EH (cell line): ENCODE data around the gene ATP8B3.

Experiments
- DNase-seq: peaks from one replicate; pipeline ENCODE4 v3.0.0-alpha.2; 2015; ENCODE audit warnings: low read depth

The ATP8B3 gene

DNA sequence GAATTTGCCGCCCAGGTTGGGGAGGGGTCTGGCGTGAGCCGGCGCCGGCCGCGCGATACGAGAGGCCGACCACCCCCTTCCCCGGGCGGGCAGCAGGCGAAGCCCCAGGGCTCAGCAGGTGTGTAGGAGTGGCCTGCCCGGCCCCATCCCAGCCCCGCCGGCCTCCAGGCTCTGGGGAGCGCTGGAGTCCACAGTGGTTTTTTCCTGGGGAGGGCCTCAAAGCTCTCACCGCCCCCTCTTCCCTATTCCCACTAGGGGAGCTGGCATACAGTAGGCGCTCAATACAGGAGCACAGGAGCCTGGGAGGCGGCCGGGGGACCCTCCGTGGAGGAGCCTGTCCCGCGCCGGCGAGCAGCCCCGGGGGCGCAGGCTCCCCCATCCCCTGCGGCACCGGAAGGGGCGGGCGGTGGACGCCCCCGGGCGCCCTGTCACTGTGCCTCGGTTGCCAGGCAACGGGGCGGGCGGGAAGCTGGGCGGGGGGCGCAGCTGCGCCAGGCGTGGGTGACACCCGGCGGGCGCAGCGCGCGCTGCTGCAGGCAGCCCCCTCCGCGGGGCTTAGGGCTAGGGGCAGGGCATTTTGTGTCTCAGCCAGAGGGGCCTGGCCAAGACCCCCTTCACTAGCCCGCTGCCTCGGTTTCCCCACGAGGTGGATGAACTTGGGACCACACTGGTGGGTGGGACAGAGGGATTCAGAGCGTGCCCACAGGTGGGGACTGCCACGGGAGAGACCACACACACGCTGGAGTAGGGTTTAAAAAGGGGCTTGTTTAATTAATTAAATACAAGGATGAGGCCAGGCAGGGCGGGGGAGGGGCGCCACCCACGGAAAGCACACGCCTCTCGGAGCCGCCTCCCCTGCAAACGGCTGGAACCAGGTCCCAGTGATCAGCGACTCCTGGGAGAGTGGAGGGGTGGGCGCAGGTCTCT is 39.8 kb upstream of the ATP8B3 start:
- DNase-seq = no peak

DNA sequence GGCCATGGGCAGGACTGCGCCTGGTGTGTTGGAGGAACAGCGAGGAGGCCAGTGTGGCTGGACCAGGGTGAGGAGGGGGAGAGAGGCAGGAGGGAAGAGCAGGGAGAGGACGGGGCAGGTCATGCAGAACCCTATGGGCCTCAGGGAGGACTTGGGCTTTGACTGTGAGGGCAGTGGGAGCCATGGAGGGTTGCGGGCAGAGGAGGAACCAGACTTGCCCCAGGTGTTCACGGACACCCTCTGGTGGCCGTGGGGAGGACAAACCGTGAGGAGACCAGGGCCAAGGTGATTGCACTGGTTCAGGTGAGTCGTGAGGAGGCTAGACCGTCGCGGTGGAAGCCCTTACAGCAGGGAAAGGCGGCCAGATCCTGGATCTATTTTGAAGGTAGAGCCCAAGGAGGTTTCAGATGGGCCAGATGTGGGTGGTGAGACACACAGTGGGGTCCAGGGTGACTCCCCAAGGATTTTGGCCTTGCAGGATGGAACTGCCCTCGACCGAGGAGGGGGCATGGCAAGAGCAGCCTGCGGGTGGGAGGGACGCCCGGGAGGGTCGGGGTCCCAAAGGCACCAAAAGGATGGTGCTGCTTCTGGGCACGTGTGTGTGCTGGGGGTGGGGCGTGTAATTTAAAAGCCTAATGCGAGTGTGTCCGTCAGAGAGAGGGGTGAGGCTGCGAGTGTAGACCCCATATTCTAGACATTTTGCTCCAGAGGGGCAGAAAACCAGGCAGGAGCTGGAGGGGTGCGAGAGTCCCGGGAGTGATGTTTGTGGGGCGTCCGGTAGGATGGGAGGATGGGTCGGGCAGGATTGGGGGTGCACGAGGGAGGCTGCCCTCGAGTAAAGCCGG is 39.0 kb upstream of the ATP8B3 start:
- no peak for DNase-seq

DNA sequence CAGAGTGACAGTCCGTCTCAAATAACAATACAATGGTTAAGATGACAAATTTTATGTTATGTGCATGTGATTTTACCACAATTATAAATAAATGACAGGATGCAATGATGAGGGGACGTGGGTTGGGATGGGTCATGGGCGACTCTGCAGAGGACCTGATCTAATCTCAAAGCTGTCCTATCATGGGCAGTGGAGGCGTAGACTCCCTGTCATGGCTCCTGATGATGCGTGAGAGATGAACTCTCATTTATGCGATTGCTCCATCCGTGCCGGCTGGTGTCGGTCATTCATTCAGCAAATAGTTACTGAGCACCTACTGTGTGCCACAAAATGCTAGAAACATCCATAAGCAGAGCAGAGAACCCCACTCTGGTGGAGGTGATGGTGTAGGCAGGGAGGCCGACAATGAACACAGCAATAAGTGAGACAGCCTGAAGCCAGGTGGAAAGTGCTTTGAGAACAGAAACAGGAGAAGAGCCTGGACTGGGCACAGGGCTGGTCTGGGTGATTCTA is 37.9 kb upstream of the ATP8B3 start:
- DNase-seq = no peak

DNA sequence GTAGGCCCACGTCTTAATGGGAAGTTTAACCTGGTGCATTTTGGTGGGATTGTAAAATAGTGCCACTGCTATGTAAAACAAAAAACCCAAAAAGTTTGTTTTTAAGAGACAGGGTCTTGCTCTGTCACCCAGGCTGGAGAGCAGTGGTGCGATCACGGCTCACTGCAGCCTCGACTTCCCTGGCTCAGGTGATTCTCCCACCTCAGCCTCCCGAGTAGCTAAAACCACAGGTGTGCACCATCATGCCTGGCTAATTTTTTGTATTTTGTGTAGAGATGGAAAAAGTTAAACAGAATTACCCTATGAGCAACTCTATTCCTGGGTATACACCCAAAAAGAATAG is 37.0 kb upstream of the ATP8B3 start:
- DNase-seq = no peak

DNA sequence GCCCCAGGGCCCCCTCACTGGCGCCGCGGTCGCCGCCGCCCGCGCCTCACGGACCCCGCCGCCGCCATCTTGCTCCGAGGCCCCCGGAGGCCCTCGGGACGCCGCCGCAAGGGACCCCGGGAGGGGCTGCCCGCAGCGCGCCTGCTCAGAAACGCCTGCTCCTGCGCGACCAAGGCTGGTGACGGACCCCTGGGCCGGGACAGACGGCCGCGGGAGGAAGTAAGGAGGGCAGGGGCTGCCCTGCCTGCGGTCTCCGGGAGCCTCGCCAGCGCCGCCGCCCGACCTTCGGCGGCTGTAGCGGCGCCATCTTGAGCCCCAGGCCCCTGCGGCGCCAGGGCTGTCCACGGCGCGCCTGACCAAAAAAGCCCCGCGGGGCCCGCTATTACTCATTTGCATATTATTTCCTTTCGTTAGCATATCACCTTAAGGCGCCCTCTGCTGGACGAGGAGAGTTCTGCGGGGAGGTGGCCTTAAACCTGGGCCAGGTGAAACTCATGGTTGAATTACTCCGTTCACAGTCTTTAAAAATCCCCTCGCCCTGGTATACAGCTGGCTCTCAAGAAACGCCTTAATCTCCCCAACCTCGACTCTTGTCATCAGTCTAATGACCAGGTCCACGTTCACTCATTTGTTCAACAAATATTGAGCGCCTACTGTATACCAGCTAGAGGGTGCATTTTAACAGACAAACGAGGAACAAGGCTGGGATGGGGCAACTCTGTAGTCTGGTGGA is 36.5 kb upstream of the ATP8B3 start, which contains the start of gene REXO1:
TSS of gene REXO1 (minus strand) at position 85 of the 733 bp plus-strand sequence. CDS start 125 bp downstream, outside the sequence.
- peak; percentile 91 for DNase-seq

DNA sequence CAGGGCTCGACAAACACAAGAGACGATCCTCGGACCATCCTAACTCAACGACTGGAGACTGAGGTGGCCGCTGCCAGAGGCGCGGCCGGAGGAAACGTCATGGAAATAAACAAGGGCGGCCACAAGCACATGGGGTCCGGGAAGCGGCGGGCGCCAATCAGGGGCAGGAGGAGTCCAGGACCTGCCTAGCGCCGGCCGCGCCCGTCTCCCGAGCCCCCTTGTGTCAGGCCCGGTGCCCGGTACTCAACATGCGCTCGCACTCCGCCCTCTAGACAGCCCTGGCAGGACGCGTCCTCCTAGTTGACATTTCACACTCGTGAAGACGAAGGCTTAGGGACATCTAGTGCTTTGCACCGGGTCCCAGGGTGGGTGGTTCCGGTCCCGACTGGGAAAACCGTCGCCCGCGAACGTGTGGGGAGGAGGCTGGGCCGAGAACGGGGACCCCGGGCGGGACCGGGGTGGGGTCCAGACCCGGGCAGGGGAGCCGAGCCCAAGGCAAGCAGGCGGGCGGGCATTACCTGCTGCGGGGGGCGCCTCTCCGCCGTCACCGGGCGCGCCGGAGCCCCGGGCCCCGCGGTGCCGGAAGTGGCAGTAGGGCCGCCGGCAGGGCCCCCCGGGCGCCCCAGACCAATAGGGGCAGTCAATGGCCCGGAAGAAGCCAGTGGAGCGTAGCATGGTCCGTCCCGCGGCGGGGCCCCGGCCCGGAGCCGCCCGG is 35.8 kb upstream of the ATP8B3 start:
- peak; percentile 59 for DNase-seq

DNA sequence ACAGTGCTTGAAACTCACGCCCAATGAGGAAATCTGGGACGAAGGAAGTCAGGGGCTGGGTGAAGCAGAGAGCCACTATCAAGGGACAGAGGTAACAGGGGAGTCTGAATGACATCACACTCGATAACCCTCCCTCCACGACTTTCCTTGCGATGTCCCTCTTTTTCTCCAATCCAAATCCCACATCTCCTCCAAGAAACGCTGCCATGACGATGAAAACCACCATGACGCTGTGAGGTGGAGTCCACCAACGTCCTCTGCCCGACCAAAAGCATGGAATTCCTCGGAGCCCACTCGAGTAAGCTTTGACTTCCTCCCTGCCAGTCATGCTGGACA is 35.2 kb upstream of the ATP8B3 start:
- no peak for DNase-seq

DNA sequence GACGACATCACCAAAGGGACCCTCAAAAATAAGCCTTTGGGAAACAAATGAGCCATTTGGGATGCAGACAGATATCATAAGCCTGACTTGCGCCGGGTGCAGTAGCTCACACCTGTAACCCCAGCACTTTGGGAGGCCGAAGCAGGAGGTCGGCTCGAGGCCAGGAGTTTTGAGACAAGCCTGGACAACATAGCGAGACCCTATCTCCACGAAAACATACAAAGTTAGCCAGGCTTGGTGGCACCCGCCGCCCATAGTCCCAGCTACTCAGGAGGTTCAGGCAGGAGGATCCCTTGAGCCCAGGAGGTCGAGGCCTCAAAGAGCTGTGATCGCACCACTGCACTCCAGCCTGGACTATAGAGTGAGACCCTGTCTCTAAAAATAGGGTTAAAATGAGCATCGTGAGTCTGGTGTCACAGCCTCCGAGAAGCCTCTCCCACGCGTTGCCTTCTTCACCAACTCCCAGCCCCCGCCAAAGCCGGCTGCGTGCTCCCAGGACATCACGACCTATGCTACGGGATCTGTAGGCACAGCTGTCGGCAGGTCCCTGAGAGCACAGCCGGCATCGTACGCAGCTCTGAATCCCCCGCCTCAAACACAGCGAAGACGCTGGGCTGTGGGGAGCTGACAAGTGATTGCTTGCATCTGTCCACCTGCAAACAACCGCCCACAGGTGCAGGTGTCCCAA is 34.6 kb upstream of the ATP8B3 start:
- DNase-seq = no peak

DNA sequence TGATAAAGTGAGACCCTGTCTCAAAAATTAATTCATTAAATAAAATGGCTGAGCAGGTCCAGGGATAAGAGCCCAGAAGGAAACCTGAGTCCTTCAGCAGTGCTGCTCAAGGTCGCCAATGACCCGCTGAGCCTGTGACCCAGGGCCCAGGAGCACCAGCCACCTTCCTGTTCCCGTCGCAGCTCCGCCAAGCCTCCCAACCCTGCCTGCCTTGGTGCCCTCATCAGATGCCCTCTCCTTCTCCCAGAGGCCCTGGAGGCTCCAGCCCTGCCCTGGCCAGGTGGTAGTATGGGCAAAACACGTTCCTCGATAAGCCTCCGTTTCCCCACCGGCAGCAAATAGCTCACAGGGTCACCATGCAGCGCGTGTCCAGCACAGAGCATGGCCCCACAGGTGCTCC is 33.6 kb upstream of the ATP8B3 start:
- no peak for DNase-seq

DNA sequence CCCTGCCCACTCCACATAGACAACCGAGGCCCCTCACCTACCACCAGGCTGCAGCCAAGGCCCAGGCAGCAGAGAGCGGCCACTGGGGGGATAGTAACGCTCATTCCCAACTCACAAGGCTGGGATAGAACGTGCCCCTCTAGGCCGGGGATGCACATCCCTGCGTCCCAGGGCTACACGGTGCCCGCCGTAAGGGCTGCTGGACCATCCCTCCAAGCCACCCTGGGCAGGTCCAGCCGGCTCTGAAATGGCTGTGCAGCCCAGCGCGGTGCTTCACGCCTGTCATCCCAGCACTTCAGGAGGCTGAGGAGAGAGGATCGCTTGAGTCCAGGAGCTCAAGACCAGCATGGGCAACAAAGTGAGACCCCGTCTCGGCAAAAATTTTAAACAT is 33.0 kb upstream of the ATP8B3 start:
- no peak for DNase-seq

DNA sequence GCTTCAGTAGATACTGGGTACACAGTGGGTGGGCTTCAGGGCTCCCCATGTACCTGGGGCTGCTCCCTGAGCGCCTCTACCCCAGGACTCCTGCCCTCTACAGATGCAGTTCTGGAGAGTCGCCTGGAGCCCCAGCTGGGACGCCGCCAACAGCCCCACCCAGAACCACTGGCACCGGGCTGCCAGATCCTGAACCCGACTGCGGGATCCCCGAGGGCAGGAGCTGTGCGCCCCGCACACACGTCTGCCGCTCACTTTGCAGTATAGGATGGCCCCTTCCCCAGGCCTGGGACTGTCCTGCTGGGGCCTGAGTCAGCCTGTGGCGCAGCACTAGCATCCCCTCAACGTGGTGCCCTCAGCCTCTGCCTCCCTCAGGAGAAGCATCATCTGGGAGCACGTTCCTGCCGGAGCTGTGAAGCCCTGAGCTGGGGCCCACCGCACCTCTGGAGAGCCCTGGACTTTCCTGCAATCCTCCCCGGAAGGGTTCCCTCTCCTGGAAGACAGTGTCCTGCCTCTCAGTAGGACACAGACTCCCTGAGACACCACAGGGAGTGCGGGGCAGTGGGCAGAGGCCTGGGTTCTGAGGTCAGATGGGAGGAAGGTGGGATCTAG is 32.5 kb upstream of the ATP8B3 start:
- no peak for DNase-seq

DNA sequence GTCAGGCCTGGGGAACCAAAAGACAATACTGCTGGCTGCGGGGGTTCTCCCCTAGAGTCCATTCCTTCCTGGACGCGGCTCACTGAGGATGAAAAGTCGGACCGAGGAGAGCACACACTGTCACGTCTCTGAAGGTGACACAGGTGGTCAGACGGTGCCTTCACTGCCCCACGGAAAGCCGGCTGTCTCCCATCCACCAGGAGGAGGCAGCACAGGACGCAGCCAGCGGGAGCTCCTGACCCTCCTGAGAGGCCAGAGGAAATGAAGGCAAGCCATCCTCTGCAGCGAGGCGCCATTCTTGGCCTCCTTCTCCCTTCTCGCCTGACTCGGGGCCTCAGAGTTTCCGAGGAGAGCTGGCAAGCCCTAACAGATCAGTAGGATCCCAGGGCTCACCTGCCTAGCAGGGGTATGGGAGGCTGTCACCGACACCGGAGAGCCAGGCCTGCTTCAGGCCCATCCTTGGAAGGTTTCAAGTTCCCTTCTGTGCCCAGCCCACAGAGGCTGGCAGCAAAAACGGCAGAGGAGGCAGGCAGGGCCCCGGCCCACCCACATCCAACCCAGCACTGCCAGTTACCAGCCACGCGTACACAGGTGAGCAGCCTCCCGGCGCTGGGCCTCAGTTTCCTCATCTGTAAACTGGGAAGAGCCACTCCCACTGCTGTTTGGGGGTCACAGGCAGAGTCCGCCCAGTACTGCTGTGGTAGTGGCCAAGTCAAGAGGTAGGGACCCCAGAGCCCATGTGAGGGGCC is 31.7 kb upstream of the ATP8B3 start:
- no peak for DNase-seq

DNA sequence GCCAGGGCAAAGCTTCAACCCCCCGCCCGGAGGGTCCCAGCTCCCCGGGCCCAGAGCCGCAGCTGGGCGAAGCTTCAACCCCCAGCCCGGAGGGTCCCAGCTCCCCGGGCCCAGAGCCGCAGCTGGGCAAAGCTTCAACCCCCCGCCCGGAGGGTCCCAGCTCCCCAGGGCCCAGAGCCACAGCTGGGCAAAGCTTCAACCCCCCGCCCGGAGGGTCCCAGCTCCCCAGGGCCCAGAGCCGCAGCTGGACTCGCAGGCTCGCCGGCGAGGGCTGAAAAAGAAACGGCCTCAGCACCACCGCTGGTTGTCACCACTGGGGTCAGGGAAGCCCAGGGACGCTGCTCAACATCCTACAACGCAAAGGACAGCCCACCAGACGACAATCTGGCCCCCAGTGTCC is 31.0 kb upstream of the ATP8B3 start:
- no peak for DNase-seq

DNA sequence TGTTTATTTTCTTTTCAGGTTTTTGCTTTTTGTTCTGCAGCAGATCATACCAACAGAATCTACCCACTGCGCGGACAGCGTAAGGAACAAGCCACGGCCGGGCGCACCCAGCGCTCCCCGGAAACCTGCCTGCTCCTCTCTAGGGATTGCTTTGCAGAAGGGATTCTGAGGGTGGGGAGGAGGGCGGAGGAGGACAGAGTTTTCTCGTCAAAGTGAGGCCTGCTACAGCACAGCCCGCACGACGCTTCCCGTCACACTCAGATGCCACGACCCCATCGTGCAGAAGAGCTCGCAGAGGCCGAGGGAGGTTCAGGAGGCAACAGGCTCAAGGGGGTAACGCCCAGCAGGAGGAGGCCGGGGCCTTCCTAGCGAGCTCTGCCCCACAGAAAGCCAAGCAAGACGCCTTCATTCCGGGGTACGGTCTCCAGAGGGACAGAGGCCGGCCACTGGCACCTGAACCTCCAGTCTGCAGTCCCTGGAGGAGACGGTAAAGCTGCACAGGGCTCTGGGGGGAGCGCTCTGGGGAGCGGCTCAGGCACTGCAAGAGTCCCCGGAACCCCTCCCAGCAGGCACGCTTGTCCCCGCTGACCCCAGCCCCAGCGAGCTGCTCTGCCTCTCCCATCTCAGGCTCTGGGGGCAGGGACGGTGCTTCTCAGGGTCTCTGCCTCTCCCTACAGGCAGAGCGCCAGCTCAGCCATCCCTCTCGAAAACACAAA is 29.3 kb upstream of the ATP8B3 start:
- no peak for DNase-seq

DNA sequence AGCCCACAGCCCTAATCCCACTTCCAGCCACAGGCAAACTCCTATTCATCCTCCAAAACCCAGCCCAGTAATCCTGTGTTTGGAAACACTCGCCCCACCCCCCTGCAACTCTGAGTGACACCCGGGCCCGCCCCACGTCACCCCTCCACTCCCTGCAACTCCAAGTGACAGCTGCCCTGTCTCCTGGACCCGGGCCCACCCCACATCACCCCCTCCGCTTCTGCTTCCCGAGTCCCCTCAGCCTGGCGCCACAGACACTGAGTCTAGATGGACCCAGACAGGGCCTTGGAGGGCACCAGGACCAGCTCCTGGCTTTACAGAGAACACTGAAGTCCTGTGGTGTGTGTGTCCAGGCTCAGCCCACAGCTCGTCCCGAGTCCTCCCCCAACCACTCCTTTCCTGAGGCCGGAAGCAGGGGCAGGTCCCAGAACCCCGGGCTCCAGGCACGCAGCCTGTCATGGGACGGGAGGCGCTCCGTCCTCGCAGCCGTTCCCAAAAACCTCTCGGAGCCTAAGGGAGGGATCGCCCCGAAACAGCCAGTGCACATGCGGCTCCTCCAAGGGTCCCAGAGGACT is 28.6 kb upstream of the ATP8B3 start:
- no peak for DNase-seq

DNA sequence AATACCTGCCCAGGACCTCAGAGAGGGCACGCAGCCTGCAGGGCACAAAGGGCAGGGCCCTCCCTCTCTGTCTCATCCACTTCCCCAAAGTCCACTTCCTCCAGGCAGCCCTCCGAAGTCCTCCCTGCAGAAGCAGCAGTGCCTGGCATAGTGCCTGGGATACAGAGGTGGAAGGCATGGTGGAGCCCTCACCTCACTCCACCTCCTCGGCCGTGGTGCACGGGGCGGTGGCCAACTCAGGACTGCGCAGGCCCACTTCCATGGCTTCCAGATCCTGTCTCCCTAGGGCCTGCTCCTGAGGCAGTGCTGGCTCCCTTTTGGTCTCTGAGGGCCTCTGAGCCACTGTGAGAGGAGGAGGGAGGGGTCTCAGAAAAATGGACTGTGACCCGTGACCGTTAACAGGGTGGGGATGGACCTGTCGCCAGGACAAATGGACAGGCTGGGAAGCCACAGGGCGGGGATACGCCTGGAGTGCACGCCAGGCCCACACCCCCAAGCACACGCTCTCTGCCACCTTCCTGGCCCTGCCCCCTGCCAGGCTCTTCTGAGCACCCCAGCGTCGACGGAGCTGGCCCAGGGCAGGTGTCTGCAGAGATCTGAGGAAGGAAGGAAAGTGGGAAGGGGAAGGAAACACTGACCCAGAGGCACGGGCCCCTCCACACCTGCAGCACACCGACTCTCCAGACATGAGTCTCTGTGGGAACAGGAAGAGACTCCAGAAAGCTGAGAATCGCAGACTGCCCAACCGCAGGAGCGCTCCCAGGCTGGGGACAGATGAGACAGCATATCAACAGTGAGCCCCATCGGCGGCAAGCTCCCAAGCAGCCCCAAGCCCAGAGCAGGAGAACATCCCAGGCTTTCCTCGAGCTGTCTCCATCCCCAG is 27.8 kb upstream of the ATP8B3 start:
- no peak for DNase-seq

DNA sequence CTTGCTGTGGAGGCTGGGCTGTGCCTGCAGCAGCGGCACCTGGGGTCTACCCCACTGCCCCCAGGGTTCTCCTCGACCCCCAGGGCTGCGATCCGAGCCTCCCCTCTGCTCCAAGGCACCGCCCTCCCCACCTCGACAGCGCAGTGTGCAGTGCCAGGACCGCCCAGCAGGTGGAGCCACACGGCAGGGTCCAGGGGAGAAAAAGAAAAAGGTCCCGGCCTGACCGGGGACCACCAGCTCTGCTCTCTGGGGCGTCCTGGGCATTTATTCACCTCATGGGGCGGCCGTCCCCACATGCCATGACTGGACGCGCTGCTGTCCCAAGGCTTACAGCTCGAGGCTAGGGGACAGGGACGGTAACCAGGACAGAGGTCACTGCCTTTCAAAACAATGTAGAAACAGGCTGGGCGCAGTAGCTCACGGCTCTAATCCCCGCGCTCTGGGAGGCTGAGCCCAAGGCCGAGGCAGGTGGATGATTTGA is 25.6 kb upstream of the ATP8B3 start:
- peak; percentile 41 for DNase-seq

DNA sequence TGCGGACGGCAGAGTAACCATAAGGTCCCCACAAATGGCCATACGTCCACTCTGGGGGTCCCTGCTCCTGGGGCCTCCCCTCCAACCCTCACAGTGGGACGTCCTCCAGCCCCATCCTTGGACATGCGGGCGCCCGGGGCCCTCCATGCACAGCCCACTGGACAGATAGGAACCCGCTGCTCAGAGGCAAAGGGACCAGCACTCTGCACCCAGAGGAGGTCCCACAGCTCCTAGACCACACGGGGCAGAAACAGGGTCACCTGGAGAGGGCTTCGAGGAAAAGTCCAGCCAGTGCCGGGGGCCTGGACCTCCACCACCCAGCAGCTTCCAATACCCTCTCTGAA is 25.1 kb upstream of the ATP8B3 start:
- no peak for DNase-seq
